ENCODE results near the gene GSTA4. TPM values are rescaled to one million over a fixed set of nuclear protein-coding genes. Genes with fewer than 3 reads are reported as not detected.

Gene GSTA4
- total RNA-seq, 4 donors from 2014 or later: 108 to 164 (median 132) TPM

GRCh38 chr6:52976591-52977035 lies 18.5 kb downstream of the GSTA4 start:
- no peaks in the 10 kb centered on the region for H3K36me3 ChIP-seq
- no peak for DNase-seq (ENCODE audit: low spot score in 2 of 2)
- no peak for TF ChIP-seq POLR2AphosphoS5 (IDR thresholded peaks at IDR 0.05)
- TF ChIP-seq, protein P1, sequence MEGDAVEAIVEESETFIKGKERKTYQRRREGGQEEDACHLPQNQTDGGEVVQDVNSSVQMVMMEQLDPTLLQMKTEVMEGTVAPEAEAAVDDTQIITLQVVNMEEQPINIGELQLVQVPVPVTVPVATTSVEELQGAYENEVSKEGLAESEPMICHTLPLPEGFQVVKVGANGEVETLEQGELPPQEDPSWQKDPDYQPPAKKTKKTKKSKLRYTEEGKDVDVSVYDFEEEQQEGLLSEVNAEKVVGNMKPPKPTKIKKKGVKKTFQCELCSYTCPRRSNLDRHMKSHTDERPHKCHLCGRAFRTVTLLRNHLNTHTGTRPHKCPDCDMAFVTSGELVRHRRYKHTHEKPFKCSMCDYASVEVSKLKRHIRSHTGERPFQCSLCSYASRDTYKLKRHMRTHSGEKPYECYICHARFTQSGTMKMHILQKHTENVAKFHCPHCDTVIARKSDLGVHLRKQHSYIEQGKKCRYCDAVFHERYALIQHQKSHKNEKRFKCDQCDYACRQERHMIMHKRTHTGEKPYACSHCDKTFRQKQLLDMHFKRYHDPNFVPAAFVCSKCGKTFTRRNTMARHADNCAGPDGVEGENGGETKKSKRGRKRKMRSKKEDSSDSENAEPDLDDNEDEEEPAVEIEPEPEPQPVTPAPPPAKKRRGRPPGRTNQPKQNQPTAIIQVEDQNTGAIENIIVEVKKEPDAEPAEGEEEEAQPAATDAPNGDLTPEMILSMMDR (IDR thresholded peaks at IDR 0.05): no peak
- no peak for TF ChIP-seq EP300 (IDR thresholded peaks at IDR 0.05)
- WGBS: 73% methylated on average over 3 of the region's 3 CpGs
- H3K27ac ChIP-seq: no peak overlapping the region
- H3K9me3 ChIP-seq: no peaks in the 10 kb centered on the region
- no peaks in the 10 kb centered on the region for H3K4me1 ChIP-seq
- H3K4me3 ChIP-seq: no peak overlapping the region
- H3K27me3 ChIP-seq: no peaks in the 10 kb centered on the region

GRCh38 chr6:52976149-52976548 lies 18.9 kb downstream of the GSTA4 start:
- no peaks in the 10 kb centered on the region for H3K27me3 ChIP-seq
- H3K4me1 ChIP-seq: no peaks in the 10 kb centered on the region
- H3K36me3 ChIP-seq: no peaks in the 10 kb centered on the region
- H3K9me3 ChIP-seq: no peaks in the 10 kb centered on the region
- WGBS: 75% methylated on average over 4 of the region's 4 CpGs
- TF ChIP-seq, protein P1 (IDR thresholded peaks at IDR 0.05): no peak
- TF ChIP-seq POLR2A (IDR thresholded peaks at IDR 0.05) (no peak), EP300 (IDR thresholded peaks at IDR 0.05) (no peak), POLR2AphosphoS5 (IDR thresholded peaks at IDR 0.05) (no peak)
- H3K27ac ChIP-seq: no peak overlapping the region
- DNase-seq (ENCODE audit: low spot score in 2 of 2): no peak
- H3K4me3 ChIP-seq: no peak overlapping the region

DNA sequence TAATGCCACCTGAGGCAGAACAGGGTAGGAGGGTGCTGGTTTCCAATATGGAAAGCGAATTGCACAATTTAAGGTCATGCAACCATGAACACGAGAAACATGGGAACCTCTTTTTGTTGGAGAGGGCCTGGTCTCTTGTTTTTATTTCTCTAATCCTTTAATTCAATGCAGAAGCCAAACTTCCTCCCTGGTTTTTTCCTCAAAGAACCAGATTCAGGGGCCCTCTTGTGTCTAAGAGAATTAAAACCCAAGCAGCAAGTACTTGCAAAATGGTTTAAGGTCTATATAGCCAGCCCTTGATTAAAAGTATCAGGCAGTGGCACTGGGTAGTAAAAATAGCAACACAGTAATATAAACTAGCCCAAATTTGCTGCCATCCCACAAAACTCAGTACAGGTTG lies 19.5 kb downstream of the GSTA4 start:
- DNase-seq (ENCODE audit: low spot score in 2 of 2): no peak
- Histone ChIP-seq H3K36me3 (no peaks in the 10 kb centered on the region), H3K27me3 (no peaks in the 10 kb centered on the region), H3K4me1 (no peaks in the 10 kb centered on the region), H3K27ac (no peak overlapping the region), H3K4me3 (no peak overlapping the region), H3K9me3 (no peaks in the 10 kb centered on the region)
- TF ChIP-seq POLR2A (IDR thresholded peaks at IDR 0.05): no peak
- TF ChIP-seq, protein P1 (IDR thresholded peaks at IDR 0.05): no peak
- TF ChIP-seq EP300 (IDR thresholded peaks at IDR 0.05): no peak
- TF ChIP-seq POLR2AphosphoS5 (IDR thresholded peaks at IDR 0.05): no peak
- WGBS: 68% methylated on average over 2 of the region's 2 CpGs

GRCh38 chr6:52972989-52973388 lies 22.1 kb downstream of the GSTA4 start:
- H3K4me1 ChIP-seq: no peaks in the 10 kb centered on the region
- TF ChIP-seq, protein P1 (IDR thresholded peaks at IDR 0.05): no peak
- TF ChIP-seq POLR2AphosphoS5 (IDR thresholded peaks at IDR 0.05): no peak
- TF ChIP-seq EP300 (IDR thresholded peaks at IDR 0.05): no peak
- TF ChIP-seq POLR2A (IDR thresholded peaks at IDR 0.05): no peak
- no peak overlapping the region for H3K27ac ChIP-seq
- H3K36me3 ChIP-seq: no peaks in the 10 kb centered on the region
- DNase-seq (ENCODE audit: low spot score in 2 of 2): no peak
- no peaks in the 10 kb centered on the region for H3K27me3 ChIP-seq
- no peak overlapping the region for H3K4me3 ChIP-seq
- H3K9me3 ChIP-seq: no peaks in the 10 kb centered on the region

- no peaks in the 10 kb centered on the region for H3K9me3 ChIP-seq
- TF ChIP-seq POLR2AphosphoS5 (IDR thresholded peaks at IDR 0.05) (no peak), POLR2A (IDR thresholded peaks at IDR 0.05) (no peak), EP300 (IDR thresholded peaks at IDR 0.05) (no peak)
- TF ChIP-seq, protein P1 (IDR thresholded peaks at IDR 0.05): no peak
Measured at GRCh38 chr6:52969359-52969758, 25.7 kb downstream of the GSTA4 start.

More at GRCh38 chr6:52969359-52969758, 25.7 kb downstream of the GSTA4 start:
- no peaks in the 10 kb centered on the region for H3K27me3 ChIP-seq
- H3K4me1 ChIP-seq: no peaks in the 10 kb centered on the region
- WGBS: 82% methylated on average over 2 of the region's 2 CpGs
- H3K4me3 ChIP-seq: no peak overlapping the region
- H3K27ac ChIP-seq: no peak overlapping the region
- H3K36me3 ChIP-seq: no peaks in the 10 kb centered on the region
- no peak for DNase-seq (ENCODE audit: low spot score in 2 of 2)
